Fibroblast of mammary gland (primary cell): Measurements from ENCODE around the gene BTD.
A peak's percentile ranks its signal among the peaks of the same experiment; 100 is the strongest.
"Not testable (repeated sequence)": the region's sequence is repeated elsewhere in the genome, so short reads cannot be mapped to it uniquely, and the experiment has no call there.

Experiments used
- DNase-seq: peaks from one replicate; pipeline ENCODE4 v3.0.0-alpha.2; 2010; ENCODE audit warnings: low read depth
- H3K4me3 ChIP-seq: 2 replicates; pipeline ENCODE4 v1.5.1; 2011; ENCODE audit warnings: low read depth, mild to moderate bottlenecking, low read length, moderate library complexity; ENCODE audit not compliant: control insufficient read depth
- TF ChIP-seq, protein P1 (sequence below): conservative IDR thresholded peaks from 2 replicates; pipeline ENCODE4 v1.5.1; 2011; ENCODE audit warnings: low read depth, low read length, inconsistent platforms; ENCODE audit not compliant: control insufficient read depth, insufficient read depth

BTD gene

DNA sequence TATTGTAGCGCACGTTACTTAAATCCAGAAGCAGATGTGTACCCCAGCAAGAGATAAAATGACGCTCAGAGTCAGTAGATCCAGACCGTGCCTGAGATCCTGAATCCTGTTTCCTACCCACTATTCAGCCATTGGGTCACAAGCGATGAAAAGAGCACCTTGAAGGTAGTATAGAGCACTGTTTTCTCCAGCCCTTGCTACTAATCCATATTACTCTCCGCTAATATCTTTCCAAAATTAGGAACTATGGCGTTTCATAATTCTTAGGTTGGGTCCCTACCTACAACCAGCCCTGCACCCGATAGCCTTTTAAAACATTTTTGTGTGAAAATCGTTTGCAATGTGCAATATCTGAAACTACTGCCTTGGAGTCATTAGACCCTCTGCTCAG, 596 bp downstream of the BTD start:
- TF ChIP-seq, protein P1, sequence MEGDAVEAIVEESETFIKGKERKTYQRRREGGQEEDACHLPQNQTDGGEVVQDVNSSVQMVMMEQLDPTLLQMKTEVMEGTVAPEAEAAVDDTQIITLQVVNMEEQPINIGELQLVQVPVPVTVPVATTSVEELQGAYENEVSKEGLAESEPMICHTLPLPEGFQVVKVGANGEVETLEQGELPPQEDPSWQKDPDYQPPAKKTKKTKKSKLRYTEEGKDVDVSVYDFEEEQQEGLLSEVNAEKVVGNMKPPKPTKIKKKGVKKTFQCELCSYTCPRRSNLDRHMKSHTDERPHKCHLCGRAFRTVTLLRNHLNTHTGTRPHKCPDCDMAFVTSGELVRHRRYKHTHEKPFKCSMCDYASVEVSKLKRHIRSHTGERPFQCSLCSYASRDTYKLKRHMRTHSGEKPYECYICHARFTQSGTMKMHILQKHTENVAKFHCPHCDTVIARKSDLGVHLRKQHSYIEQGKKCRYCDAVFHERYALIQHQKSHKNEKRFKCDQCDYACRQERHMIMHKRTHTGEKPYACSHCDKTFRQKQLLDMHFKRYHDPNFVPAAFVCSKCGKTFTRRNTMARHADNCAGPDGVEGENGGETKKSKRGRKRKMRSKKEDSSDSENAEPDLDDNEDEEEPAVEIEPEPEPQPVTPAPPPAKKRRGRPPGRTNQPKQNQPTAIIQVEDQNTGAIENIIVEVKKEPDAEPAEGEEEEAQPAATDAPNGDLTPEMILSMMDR = no peak
- no peak for DNase-seq
- peak overlapping the region; percentile 87 for H3K4me3 ChIP-seq

DNA sequence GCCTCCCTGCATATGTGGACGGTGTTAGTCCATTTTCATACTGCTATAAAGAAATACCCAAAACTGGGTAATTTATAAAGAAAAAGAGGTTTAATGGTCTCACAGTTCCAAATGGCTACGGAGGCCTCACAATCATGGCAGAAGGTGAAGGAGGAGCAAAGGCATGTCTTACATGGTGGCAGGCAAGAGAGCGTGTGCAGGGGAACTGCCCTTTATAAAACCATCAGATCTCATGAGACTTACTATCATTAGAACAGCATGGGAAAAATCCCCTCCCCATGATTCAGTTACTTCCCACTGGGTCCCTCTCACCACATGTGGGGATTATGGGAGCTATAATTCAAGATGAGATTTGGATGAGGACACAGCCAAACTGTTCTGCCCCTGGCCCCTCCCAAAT, 1.3 kb downstream of the BTD start:
- not testable (repeated sequence) for DNase-seq, H3K4me3 ChIP-seq

DNA sequence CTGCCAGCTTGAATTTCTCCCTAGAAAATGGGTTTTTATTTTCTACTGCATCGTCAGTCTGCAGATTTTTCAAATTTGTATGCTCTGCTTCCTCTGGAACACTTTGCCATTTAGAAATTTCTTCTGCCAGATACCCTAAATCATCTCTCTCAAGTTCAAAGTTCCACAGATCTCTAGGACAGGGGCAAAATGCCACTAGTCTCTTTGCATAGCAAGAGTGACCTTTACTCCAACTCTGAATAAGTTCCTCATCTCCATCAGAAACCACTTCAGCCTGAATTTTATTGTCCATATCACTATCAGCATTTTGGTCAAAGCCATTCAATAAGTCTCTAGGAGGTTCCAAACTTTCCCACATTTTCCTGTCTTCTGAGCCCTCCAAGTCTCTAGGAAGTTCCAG, 3.0 kb downstream of the BTD start:
- not testable (repeated sequence) for DNase-seq

DNA sequence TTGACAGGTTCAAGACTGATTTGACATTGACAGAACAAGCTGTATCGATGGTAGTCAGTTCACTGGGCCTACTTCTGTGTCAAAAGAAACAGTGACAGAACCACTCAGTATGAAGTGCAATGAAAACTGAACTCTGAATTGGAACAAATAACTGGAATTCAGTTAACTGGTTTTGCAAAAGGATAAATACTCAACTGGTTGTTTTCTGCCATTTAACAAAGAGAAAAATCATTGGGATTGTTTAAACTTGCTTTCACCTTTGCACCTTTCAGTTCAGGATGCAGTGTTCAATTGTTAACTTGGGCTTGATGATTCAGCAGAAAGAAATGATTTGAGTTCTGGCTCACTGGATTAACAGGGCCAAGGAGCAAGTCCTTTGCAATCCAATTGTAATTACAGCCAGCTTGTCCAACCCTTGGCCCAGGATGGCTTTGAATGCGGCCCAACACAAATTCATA, 4.9 kb downstream of the BTD start:
- no peak overlapping the region for H3K4me3 ChIP-seq
- peak; percentile 49 for DNase-seq
- TF ChIP-seq, protein P1 = no peak

More for the DNA sequence above, 3.0 kb downstream of the BTD start:
- not testable (repeated sequence) for H3K4me3 ChIP-seq

DNA sequence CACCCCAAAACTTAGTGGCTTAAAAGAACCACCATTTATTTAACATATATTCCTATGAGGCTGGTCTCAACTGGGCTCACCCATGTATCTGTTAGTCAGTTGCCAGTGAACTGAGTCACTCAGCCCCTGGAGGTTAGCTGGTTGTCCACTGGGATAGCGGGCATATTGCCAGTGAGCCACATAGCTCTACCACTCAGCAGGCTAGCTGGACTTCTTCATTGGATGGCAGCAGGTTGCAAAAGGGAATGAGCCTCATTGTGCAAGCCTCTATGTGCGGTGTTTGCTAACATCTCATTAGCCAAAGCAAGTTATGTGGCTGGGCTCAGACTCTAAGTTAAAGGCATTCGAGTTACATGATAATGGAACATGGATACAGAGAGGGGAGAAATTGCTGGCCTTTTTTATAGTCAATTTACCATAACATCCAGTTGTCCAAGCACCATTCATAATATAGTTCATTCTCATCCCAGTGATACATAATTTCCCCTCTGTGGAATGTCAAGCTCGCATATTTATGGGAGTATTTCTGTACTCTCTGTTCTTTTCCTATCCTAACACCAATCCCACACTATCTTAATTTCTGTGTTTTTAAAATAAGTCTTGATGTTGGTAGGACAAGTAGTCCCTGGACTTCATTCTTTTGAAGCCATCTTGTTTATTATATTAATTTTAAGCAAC, 8.7 kb downstream of the BTD start:
- TF ChIP-seq, protein P1 = no peak
- DNase-seq = peak; percentile 86
- H3K4me3 ChIP-seq = no peak overlapping the region

DNA sequence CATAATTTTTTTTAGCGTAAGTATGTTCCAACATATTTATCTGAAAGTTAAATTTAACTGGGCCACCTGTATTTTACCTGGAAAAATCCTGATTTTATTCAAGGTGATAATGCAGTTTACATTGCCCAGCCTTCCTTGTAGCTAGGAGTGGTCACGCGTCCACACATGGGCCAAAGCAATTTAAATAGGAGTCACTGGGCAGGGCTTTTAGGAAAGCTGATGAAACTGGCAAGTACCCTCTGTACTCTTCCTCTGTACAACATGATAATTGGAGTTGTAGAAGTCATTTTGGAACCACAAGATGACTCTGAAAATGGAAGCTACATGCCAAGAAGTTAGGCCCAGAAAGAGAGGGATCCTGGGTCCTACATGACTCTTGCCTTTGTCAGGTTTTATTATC, 9.5 kb downstream of the BTD start:
- TF ChIP-seq, protein P1 = no peak
- no peak for DNase-seq
- no peak overlapping the region for H3K4me3 ChIP-seq

DNA sequence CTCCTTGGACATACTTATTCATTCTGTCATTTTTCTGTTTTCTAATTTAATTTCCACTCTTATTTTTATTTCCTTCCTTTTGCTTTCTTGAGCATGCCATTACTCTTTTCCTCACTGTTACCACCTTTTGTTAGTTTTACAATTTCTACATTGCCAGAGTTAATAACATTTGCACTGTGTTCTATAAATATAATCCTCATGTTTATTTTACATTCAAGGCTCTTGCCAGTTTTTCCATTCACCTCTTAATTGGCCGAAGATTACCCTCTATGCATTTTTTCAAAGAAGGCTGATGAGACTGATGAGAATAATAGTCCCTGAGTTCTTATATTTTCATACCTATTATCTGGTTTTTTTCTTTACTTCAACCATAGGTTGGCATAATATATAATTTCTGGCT, 10.5 kb downstream of the BTD start:
- TF ChIP-seq, protein P1 = no peak
- DNase-seq = no peak
- no peak overlapping the region for H3K4me3 ChIP-seq

DNA sequence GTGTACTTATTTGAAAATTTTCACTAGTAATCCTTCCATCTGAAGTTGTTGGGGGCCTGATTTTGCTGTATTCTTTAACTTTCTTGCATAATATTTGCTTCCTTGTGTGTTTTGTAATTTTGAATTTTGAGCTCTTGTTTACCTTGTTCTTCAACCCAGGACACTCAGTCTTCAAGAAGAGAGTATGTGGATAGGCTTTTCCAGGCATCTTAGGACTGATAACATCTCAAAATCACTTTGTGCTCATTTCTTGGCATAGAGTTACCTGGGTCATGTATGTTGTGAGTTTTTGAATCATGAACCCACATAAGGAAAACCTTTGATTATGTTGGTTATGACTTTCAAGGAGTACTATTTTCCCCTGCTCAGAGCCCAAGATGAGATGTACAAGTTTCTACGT, 13.4 kb downstream of the BTD start:
- no peak for DNase-seq
- TF ChIP-seq, protein P1 = no peak
- no peak overlapping the region for H3K4me3 ChIP-seq
